ENCODE results near the gene POMGNT1.
A peak's percentile ranks its signal among the peaks of the same experiment; 100 is the strongest.

POMGNT1 gene

DNA sequence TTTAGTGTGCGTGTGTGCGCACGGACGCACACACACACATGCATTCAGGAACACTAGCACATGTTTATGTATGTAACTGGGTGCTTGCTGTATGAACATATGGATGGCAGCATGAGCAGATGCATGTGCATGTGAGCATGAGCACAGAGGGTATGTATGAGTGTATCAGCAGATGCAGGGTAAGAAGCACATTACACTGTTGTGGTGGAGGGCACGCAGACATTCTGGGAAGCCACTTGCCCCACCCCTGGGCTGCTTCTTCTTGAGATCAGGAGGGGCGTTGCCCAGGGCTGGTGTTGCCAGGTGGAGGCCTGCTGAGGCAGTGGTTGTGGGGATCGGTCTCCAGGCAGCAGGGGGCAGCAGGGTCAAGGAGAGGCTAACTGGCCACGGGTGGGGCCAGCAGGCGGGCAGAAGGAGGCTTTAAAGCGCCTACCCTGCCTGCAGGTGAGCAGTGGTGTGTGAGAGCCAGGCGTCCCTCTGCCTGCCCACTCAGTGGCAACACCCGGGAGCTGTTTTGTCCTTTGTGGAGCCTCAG, 18.1 kb downstream of the POMGNT1 start:
- DNase-seq (peak in 1 of 2 donors; percentile 25), ATAC-seq (no peak)
- H3K4me3 Mint-ChIP-seq = no peak overlapping the region
- H3K27ac Mint-ChIP-seq = no peak overlapping the region
- no peaks in the 10 kb centered on the region for H3K27me3 Mint-ChIP-seq
- no peaks in the 10 kb centered on the region for H3K9me3 Mint-ChIP-seq
- peaks cover 19% of the 10 kb centered on the region for H3K4me1 Mint-ChIP-seq

DNA sequence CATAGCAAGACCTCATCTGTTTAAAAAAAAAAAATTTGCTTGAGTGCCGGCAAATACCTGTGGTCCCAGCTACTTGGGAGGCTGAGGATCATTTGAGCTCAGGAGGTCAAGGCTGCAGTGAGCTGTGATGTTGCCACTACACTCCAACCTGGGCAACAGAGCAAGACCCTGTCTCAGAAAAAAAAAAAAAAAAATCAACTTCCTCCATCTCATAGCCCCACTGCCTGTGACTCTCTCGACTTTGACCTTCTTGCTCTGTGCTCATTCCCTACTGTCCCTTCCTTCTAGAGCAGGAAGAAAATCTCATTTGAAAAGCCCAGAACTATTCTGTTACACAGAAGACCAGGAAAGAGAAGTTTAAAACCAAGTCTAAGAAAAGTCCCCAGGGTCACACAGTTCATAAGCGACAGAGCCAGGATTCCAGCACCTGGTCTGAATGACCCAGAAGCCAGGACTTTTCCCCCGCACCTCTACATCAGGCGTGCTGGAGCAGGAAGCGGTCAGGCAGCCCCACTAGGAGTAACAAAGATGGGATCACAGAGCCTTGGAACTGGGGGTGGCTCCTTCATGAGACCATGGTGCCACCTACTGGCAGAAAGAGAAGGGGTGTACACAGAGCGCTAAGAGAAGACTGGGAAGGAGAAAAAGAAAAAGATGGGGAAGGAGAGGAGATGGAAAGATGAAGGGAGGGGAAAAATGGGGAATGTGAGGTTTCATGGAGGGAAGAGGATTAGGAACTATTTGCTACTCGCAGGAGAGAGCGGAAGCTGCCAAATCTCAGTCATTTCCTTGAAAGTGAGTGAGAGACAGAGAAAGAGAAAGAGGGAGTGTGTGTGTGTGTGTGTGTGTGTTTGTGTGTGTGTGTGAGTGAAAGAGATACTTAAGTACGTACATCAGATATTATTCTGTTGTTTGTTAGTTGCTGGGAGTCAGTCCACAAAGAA, 18.8 kb downstream of the POMGNT1 start:
- Mint-ChIP-seq H3K27ac (no peak overlapping the region), H3K4me3 (no peak overlapping the region), H3K4me1 (peaks cover 12% of the 10 kb centered on the region), H3K9me3 (no peaks in the 10 kb centered on the region), H3K27me3 (no peaks in the 10 kb centered on the region)
- peak; percentile 51 to 53 for DNase-seq
- ATAC-seq = peak; percentile 77

DNA sequence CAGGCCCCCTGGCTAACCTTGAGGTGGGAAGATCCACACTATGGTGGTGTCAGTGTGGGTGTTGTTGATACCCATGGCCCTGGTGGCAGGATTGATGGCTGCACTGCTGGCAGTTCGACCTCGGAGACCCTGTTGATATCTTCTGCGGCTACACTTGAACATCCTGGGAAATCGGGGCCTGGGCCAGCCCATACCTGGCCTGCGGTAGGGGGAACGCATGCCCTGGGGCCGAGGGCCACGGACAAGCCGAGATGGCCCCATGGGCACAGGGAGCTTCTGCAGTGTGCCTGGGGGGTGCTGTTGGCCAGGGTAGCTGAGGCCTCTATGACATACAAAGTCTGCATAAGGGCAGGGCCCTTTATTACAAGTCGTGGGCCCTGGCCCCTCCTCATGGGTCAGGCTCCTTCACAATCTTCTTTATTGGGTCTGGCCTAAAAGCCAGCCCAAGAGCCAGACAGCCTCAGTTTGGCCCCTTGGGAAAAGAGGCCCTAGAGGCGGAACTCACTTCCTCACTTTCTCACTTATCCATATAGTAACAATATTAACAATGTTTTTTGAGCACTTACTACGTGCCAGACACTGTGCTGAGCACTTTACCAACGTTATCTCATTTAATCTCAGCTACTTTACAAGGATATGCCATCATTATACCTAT, 21.9 kb downstream of the POMGNT1 start, which contains the start of gene P3R3URF:
Gene P3R3URF (minus strand): TSS at position 278 of the 655 bp plus-strand sequence. CDS start 17 bp downstream, at position 261.
- DNase-seq = no peak
- no peak for ATAC-seq
- no peaks in the 10 kb centered on the region for H3K27me3 Mint-ChIP-seq
- peak within 1 kb of the TSS in 1 of 2 donors; percentile 37 for H3K27ac Mint-ChIP-seq
- no peaks in the 10 kb centered on the region for H3K9me3 Mint-ChIP-seq
- H3K4me3 Mint-ChIP-seq = no peak within 1 kb of the TSS
- H3K4me1 Mint-ChIP-seq = no peaks in the 10 kb centered on the region

DNA sequence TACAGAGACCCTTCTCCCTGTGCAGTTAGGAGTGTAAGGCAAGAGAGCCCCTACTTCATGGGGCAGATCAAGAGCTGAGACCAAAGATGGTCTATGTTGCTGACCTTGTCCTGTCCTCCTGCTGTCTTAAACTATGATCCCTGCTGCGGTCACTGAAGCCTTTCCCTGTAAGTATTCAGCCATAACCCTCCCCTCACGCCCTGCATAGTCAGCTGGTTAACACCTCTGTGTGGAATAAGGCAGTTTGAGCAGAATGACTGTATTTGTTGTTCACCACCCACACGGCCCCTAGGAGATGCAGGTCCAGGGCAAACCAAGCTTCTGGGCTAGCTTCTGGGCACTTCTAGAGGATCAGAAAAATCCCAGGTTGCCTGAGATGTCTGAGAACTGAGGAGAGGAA, 23.0 kb downstream of the POMGNT1 start:
- Mint-ChIP-seq H3K27ac (no peak overlapping the region), H3K4me3 (no peak overlapping the region), H3K27me3 (no peaks in the 10 kb centered on the region), H3K4me1 (no peaks in the 10 kb centered on the region), H3K9me3 (no peaks in the 10 kb centered on the region)
- DNase-seq (no peak), ATAC-seq (peak; percentile 43)

DNA sequence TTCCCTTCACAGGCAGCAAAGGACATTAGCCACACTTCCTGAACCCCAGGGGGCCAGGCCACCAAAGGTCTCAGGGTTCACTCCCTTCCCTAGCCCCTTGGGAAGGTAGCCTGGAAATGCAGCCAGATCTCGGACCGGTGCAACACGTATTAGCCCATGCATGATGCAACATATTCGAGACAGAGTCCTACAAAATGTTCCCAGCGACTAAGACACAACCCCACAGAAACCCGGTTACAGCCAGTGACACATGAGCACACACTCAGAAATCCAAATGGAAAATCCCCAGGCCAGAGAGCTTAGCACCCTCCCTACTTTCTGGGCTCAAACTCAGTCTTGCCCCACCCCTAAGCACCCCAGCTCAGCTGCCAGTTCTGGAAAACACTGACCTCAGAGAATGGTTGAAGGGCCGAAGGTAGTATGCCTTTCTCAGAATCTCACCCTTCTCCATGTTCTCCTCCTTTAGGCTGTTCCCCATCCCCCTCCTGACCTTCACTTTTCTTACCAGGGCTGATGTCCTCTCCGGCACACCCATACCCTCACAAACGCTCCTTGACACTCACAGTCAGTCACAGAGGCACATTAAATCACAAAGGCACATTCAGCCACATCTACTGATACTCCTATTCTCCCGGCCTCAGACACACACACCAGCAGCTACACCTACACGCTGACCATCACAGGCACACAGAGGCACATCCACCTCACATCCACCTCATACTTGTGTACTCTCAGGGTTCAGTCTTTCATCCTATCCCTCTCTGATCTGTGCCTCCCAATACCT, 23.6 kb downstream of the POMGNT1 start, which contains the start of gene TSPAN1:
Gene TSPAN1 (plus strand): TSS at position 640 of the 784 bp plus-strand sequence. CDS start 6,021 bp downstream, outside the sequence.
- Mint-ChIP-seq H3K27me3 (no peaks in the 10 kb centered on the region), H3K4me3 (no peak within 1 kb of the TSS), H3K9me3 (no peaks in the 10 kb centered on the region), H3K4me1 (no peaks in the 10 kb centered on the region), H3K27ac (no peak within 1 kb of the TSS)
- ATAC-seq = no peak
- no peak for DNase-seq

DNA sequence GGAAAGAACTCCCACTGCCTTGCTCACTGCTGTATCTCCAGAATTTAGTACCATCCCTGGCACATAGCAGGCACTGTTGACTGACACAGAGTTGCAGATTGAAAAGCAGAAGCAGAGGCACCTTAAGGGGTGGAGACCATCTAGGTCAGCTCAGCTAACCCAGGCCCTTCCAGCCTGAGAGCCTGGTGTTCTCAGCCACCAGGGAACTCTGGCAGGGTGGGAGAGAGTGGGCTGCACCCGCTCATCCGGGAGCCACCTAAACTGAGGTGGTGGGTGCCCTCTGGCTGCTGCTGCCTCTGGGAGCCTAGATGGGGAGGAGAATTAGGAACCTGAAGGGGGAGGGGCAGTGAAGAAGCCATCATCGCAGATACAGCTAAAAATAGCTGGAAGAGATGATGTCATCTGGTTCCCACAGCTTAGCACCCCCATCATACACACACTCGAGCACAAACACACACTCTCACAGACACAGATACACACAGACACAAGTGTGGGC, 24.8 kb downstream of the POMGNT1 start:
- H3K4me3 Mint-ChIP-seq = no peak overlapping the region
- H3K27ac Mint-ChIP-seq = no peak overlapping the region
- DNase-seq (no peak), ATAC-seq (no peak)
- no peaks in the 10 kb centered on the region for H3K4me1 Mint-ChIP-seq
- H3K27me3 Mint-ChIP-seq = peaks cover 11% of the 10 kb centered on the region
- H3K9me3 Mint-ChIP-seq = no peaks in the 10 kb centered on the region

DNA sequence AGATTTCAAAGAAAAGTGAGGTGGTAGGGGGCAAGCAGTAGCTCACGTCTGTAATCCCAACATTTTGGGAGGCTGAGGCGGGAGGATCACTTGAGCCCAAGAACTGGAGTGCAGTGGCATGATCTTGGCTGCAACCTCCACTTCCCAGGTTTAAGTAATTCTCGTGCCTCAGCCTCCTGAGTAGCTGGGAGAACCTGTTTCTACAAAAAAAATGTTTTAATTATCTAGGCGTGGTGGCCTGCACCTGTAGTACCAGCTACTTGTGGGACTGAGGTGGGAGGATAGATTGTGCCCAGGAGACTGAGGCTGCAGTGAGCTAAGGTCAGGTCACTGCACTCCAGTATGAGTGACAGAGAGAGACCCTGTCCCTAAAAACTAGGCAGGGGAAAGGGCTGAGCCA, 25.9 kb downstream of the POMGNT1 start:
- H3K4me3 Mint-ChIP-seq = no peak overlapping the region

DNA sequence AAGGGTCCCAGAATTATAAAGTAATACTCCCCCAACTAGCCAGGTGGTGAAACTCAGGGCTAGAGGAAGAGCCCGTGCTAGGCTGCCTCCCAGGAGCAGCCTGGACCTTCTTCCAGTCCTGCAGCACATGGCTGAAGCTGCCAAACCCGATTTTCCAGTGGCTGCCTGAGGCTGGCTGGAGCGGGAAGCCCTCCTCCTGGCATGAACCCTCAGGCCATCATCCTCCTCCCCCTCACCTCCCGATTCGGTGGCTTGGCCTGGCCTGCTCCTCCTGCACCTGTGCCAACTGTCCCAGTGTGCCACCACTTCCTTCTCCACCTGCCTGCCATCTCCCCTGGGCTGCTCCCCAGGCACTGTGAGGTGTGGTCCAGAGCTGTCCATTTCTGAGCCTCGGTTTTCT, 26.4 kb downstream of the POMGNT1 start:
- H3K9me3 Mint-ChIP-seq = no peaks in the 10 kb centered on the region
- DNase-seq = no peak
- H3K4me1 Mint-ChIP-seq = peaks cover 11% of the 10 kb centered on the region
- no peak overlapping the region for H3K27ac Mint-ChIP-seq
- peaks cover 17% of the 10 kb centered on the region for H3K27me3 Mint-ChIP-seq
- no peak for ATAC-seq
- H3K4me3 Mint-ChIP-seq = no peak overlapping the region

More for the DNA sequence above, 25.9 kb downstream of the POMGNT1 start:
- no peak for ATAC-seq
- Mint-ChIP-seq H3K4me1 (peaks cover 6% of the 10 kb centered on the region), H3K27me3 (peaks cover 17% of the 10 kb centered on the region), H3K27ac (no peak overlapping the region), H3K9me3 (no peaks in the 10 kb centered on the region)
- DNase-seq = no peak

DNA sequence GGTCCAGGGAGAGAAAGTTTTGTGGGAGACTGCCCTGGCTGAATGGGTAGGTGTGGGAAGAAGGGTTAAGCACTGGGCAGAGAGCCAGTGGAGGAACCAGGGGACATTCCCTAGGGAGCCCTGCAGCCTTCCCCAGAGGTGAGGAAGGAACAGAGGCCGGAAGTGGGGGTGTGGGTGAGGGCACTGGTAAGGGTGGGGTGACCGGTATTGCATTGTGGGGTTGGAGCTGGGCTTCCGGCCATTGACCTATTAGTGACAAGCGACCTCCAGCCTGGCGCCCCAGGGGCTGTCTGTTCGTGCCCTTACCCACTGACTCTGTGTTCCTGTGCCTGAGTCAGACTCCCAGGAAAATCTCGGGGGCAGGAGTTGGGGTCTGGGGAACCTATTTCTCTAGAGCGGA, 26.9 kb downstream of the POMGNT1 start:
- Mint-ChIP-seq H3K4me3 (no peak overlapping the region), H3K27ac (no peak overlapping the region), H3K4me1 (peaks cover 16% of the 10 kb centered on the region), H3K9me3 (no peaks in the 10 kb centered on the region), H3K27me3 (peaks cover 17% of the 10 kb centered on the region)
- no peak for ATAC-seq
- no peak for DNase-seq

DNA sequence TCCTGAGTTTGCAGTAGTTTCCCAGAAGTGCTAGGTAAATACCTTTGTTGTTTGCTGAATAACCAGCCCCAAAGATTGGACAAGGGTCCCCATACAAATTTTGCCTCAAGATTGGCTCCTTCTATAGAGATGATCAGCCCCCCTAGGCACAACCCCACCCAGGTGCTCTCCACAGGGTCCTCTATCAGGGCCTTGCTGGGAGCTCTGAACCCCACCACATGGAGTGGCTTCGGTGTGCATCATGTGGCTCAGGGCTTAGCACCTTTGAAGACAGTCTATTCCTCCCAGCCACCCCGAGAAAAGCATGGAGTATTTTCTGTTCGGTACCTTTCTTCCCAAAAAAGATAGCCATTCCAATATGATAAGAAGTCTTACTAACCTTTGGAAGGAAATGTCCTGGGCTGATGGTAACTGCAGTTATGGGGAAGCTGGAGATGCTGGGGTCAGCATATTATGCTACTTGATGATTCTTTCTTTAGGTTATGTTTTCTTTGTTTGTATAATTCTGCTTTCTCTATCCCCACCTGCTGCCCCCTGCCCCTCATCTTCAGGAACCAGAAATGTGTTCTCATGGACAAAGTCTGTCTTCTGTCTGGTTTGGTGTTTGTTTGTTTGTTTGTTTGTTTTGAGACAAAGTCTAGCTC, 28.3 kb downstream of the POMGNT1 start:
- no peak overlapping the region for H3K27ac Mint-ChIP-seq
- peaks cover 20% of the 10 kb centered on the region for H3K4me1 Mint-ChIP-seq
- peaks cover 17% of the 10 kb centered on the region for H3K27me3 Mint-ChIP-seq
- H3K4me3 Mint-ChIP-seq = no peak overlapping the region
- no peak for DNase-seq
- no peak for ATAC-seq
- no peaks in the 10 kb centered on the region for H3K9me3 Mint-ChIP-seq

DNA sequence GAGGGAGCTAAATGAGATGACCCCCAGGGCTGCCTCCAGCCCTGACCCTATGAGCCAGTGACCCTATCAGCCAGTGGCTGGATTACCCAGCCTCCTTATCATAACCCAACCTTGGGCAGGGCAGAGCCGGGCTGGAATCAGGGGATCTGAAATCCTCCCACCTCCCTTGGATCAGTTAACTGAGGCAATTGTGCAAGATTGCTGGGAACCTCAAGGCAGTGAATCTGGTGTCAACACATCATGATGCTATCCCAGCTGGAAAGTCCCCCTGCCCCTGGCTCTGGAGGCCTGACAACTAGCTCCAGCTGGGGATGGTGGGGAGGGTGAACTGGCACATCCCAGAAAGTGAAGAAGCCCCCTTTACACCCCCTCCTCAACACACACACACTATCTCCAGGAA, 29.8 kb downstream of the POMGNT1 start:
- H3K4me1 Mint-ChIP-seq = peaks cover 20% of the 10 kb centered on the region
- no peaks in the 10 kb centered on the region for H3K9me3 Mint-ChIP-seq
- DNase-seq (no peak), ATAC-seq (no peak)
- H3K27me3 Mint-ChIP-seq = peaks cover 17% of the 10 kb centered on the region
- H3K27ac Mint-ChIP-seq = no peak overlapping the region
- no peak overlapping the region for H3K4me3 Mint-ChIP-seq

DNA sequence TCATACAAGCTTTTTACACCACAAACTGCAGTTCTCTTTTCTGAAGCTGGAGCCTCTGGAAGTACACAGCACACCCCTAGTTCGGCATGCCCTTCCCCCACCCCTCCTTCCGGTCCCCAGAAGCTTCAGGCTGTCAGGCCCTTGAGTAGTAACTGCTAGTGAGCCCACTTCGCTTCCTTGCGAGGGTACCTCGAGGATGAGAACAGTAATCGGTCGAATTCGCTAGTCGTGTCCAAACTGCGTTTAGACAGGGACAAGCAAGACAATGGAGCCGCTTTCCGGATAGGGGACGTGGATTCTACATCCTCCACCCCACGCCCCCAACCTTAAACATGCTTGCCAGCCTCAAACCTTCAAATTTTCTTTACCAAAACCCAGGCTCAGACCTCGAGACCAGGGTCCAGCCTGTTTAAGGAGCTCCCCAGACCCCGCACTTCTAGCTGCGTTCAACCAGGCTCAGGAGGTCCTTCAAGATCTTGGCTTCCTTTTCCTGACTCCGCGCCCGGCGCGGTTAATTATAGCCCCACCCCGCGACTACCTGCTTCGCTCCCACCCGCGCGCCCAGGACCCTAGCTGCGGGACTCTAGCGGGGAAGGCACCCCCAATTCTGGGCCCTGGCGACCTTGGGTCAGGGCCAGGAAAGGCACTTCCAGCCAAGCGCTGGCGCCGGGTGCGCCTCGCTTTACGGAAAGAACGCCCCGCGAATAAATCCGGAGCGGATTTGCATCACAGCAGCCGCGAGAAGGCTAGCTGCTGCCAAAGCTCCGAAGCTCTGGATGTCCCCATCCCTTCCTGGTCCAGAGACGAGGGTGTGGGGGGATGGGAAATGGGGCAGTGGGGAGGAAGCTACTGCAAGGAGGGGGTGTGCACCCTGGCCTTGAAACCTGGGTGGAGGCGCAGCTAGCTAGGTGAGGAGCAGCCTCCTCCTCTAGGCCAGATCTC, 31.4 kb downstream of the POMGNT1 start:
- peaks cover 20% of the 10 kb centered on the region for H3K4me1 Mint-ChIP-seq
- DNase-seq = peak; percentile 40 to 54
- H3K9me3 Mint-ChIP-seq = no peaks in the 10 kb centered on the region
- peak overlapping the region; percentile 94 to 95 for H3K27ac Mint-ChIP-seq
- ATAC-seq = peak; percentile 77
- peaks cover 17% of the 10 kb centered on the region for H3K27me3 Mint-ChIP-seq
- H3K4me3 Mint-ChIP-seq = peak overlapping the region; percentile 77 to 94

DNA sequence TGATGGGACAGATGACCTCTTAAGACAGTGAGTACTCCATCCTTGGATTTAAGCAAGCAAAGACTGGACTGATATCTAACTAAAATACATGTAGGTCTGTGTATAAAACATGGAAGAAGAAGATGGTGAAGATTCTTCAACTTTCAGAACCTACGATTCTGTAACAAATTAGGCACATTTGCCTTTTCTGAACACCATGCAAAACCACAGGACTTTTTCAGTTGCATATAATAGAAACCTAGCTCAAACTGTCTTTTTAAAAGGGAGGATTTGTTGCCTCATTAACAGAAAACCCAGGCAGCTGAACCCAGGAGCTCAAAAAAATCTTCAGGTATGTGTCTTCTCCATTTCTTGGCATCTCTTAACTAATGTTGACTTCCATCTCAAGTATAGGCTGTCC, 38.0 kb downstream of the POMGNT1 start:
- H3K27ac Mint-ChIP-seq = no peak overlapping the region
- H3K27me3 Mint-ChIP-seq = no peaks in the 10 kb centered on the region

DNA sequence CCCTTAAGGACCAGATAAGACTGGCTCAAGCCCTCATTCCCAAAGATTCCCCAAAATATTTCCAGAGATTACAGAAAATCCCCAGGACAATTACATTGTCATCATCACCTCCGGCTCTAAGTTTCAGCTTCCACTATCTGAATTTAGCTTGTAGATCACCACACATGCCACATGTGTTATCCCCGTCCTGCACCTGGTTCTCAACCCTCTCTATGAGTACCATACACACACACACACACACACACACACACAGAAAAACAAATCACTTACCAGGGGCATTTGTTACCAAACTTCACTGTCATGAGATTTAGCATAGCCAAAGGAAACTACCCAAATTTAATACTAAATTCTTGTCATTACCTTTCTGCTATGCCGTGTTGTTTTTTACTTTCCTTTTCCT, 38.7 kb downstream of the POMGNT1 start:
- H3K4me1 Mint-ChIP-seq = no peaks in the 10 kb centered on the region
- ATAC-seq = no peak
- no peaks in the 10 kb centered on the region for H3K27me3 Mint-ChIP-seq
- H3K9me3 Mint-ChIP-seq = no peaks in the 10 kb centered on the region
- H3K27ac Mint-ChIP-seq = no peak overlapping the region
- H3K4me3 Mint-ChIP-seq = no peak overlapping the region
- no peak for DNase-seq

More for the DNA sequence above, 38.0 kb downstream of the POMGNT1 start:
- Mint-ChIP-seq H3K9me3 (no peaks in the 10 kb centered on the region), H3K4me1 (no peaks in the 10 kb centered on the region), H3K4me3 (no peak overlapping the region)
- DNase-seq (no peak), ATAC-seq (no peak)

All from stimulated activated naive CD8-positive, alpha-beta T cell treated with anti-CD3 and anti-CD28 coated beads, Interleukin-15, amount 100 ng/mL, for 72 hours (primary cell).